Mucosa of stomach (tissue), 1 donor: Measurements from ENCODE around the gene HNRNPL.

Source experiments
- H3K27me3 ChIP-seq: one replicate; pipeline ENCODE4 v1.7.0; 2013; ENCODE audit warnings: mild to moderate bottlenecking, low read length; ENCODE audit not compliant: control insufficient read depth, insufficient read depth
- H3K36me3 ChIP-seq: one replicate; pipeline ENCODE4 v1.7.0; 2013; ENCODE audit warnings: low read length; ENCODE audit not compliant: control insufficient read depth, insufficient read depth
- H3K4me1 ChIP-seq: one replicate; pipeline ENCODE4 v1.7.0; 2013; ENCODE audit warnings: mild to moderate bottlenecking, low read length; ENCODE audit not compliant: control insufficient read depth, insufficient read depth
- H3K4me3 ChIP-seq: one replicate; pipeline ENCODE4 v1.7.0; 2013; ENCODE audit warnings: low read length
- H3K9ac ChIP-seq: one replicate; pipeline ENCODE4 v1.7.0; 2013; ENCODE audit warnings: mild to moderate bottlenecking, low read length, moderate library complexity
- H3K9me3 ChIP-seq: one replicate; pipeline ENCODE4 v1.7.0; 2013; ENCODE audit warnings: mild to moderate bottlenecking, low read length, moderate library complexity; ENCODE audit not compliant: control insufficient read depth
- donor health status: Pancreatic carcinoma.

HNRNPL gene

DNA sequence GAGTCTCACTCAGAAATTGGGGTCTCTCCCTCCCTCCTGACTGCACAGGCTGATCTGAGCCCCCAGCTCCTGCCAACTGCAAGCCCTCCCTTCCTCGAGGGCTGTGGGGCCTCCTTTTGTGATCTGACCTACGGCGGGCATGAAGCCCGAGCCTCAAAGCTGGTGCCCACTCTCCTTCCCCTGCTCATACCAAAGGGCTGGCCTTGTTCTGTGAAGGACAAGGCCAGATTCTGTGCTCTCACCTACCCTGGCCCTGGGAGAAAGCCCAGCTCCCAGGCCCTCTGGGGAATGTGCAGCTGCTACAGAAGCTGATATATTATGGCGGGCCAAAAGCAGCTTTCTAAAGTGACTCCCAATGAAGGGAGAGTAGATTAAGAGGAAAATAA is 9.2 kb downstream of the HNRNPL start:
- H3K9ac ChIP-seq = no peak overlapping the region
- H3K4me1 ChIP-seq = peaks cover 45% of the 10 kb centered on the region
- no peak overlapping the region for H3K4me3 ChIP-seq
- H3K27me3 ChIP-seq = no peaks in the 10 kb centered on the region
- no peaks in the 10 kb centered on the region for H3K9me3 ChIP-seq
- peaks cover 81% of the 10 kb centered on the region for H3K36me3 ChIP-seq

- Histone ChIP-seq H3K4me3 (no peak overlapping the region), H3K9ac (no peak overlapping the region), H3K4me1 (peaks cover 47% of the 10 kb centered on the region), H3K27me3 (no peaks in the 10 kb centered on the region), H3K9me3 (no peaks in the 10 kb centered on the region), H3K36me3 (peaks cover 80% of the 10 kb centered on the region)
Measured at GRCh38 chr19:38839816-38840582, 9.8 kb downstream of the HNRNPL start.

GRCh38 chr19:38838986-38839761 is 10.6 kb downstream of the HNRNPL start:
- H3K9ac ChIP-seq = peak overlapping the region; percentile 30
- H3K4me3 ChIP-seq = no peak overlapping the region
- H3K9me3 ChIP-seq = no peaks in the 10 kb centered on the region
- H3K27me3 ChIP-seq = no peaks in the 10 kb centered on the region
- peaks cover 47% of the 10 kb centered on the region for H3K4me1 ChIP-seq
- peaks cover 74% of the 10 kb centered on the region for H3K36me3 ChIP-seq

DNA sequence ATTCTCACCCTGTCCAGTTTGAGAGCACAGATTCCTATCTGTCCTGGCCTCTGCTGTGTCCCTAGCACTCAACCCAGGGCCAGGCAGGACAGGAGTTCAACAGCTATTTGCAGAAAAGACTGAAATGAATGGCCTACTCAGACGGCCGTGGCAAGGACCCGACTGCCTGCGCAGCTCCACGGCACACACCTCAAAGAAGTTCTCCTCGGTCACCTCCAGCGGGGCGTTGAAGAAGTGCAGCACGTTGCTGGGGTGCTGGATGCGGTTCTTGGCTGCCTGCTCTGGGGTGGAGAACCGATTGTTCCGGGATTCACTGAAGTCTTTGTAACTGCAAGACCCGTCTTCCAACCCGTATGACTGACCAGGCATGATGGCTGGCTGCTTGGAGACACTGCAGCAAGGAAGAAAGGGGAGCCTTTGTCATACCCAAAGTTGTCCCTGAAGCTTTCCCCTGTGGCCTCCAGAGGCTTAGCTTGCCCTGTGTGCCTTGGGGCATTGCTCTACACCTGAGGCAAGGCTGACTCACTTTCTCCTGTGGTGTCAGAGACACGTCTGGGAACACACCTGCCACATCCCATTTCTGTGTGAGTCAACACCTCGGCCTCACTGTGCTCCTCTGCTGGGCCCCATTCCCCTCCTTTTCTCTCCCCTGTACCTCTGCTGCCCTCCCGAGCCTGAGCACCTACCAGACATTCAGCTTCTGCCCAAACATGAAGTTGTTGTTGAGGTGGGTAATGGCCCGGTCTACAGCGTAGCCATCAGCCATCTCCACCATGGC is 11.4 kb downstream of the HNRNPL start:
- peaks cover 44% of the 10 kb centered on the region for H3K4me1 ChIP-seq
- H3K27me3 ChIP-seq = no peaks in the 10 kb centered on the region
- H3K9ac ChIP-seq = peak overlapping the region; percentile 30
- H3K4me3 ChIP-seq = peak overlapping the region; percentile 7
- peaks cover 66% of the 10 kb centered on the region for H3K36me3 ChIP-seq
- H3K9me3 ChIP-seq = no peaks in the 10 kb centered on the region

DNA sequence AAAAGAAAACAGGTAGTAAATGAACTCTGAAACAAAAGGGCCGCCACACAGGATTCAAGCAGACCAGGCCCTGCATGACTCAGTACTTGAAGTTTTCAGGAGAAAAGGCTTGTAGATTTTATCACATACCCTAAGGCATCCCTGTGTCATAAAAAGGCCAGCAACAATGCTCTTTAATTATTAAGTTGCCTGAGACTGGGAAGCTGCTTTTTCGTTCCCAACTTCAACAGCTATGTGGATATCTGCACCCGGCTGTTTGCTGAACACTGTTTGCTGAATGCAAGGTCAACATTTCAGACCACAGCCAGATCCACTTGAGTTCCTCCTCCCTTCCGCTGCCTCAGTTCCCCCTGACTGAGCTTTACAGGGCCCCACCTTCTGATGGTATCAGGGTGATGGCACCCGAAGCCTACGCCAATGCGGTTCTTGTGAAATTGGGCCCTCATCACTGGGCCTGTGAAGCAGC is 12.1 kb downstream of the HNRNPL start:
- no peaks in the 10 kb centered on the region for H3K9me3 ChIP-seq
- H3K9ac ChIP-seq = peak overlapping the region; percentile 11
- H3K4me3 ChIP-seq = peak overlapping the region; percentile 7
- no peaks in the 10 kb centered on the region for H3K27me3 ChIP-seq
- peaks cover 59% of the 10 kb centered on the region for H3K36me3 ChIP-seq
- peaks cover 41% of the 10 kb centered on the region for H3K4me1 ChIP-seq

GRCh38 chr19:38836983-38837626 is 12.7 kb downstream of the HNRNPL start:
- Histone ChIP-seq H3K4me1 (peaks cover 46% of the 10 kb centered on the region), H3K4me3 (no peak overlapping the region), H3K36me3 (peaks cover 56% of the 10 kb centered on the region), H3K27me3 (no peaks in the 10 kb centered on the region), H3K9ac (peak overlapping the region; percentile 11), H3K9me3 (no peaks in the 10 kb centered on the region)

DNA sequence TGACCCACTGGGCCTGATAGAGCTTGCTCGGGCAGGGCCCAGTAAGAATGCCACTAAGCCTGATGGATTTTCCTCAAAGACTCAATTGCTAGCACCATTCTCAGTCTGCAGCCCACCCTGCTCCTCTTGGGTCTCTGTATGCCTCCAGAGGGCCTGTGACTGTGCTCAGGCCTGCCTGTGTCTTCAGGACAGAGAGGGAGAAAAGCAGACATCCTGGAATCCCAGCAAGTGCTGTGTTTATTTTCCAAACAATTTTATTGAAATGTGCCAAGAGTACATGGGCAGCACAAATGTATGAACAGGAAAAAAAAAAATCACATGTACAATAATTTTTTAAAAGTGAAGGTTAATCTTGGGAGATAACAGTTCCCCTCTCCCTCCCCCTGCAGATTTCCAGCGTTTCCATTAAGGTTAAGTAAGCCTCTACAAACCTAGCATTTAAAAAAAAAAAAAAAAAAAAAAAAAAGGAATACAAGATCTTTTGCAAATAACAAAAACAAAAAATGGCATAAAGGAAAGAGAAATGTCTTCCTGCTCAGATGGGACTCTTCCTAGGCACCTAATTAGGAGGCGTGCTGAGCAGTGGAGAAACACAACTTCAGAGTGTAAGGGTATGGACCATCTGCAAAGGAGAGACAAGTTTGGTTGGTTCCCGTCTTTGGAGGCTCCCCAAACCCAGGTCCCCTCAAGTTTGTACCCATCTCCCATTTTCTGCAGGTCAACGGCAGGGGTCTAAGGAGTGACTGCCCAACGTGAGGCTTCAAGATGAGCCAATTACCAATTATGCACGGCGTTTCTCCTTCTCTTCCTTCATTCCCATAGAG is 13.4 kb downstream of the HNRNPL start:
- Histone ChIP-seq H3K4me1 (peaks cover 48% of the 10 kb centered on the region), H3K36me3 (peaks cover 51% of the 10 kb centered on the region), H3K4me3 (no peak overlapping the region), H3K9me3 (no peaks in the 10 kb centered on the region), H3K9ac (peak overlapping the region; percentile 11), H3K27me3 (no peaks in the 10 kb centered on the region)

DNA sequence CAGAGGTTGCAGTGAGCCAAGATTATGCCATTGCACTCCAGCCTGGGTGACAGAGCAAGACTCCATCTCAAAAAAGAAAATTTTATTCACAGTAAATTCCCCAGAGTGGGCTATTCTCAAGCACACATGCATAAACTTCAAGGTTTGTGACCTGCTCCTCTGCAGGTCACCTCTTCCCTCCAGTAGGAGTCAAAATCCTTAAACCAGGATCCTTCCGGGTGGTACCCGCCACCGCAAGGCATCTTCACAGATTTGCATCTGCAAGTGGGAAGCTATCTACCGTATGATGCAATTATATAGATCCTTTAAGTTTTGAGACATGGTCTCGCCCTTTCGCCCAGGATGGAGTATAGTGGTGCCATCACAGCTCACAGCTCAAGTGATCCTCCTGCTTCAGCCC is 15.2 kb downstream of the HNRNPL start:
- H3K9ac ChIP-seq = no peak overlapping the region
- no peaks in the 10 kb centered on the region for H3K9me3 ChIP-seq
- peaks cover 54% of the 10 kb centered on the region for H3K4me1 ChIP-seq
- H3K36me3 ChIP-seq = peaks cover 39% of the 10 kb centered on the region
- no peak overlapping the region for H3K4me3 ChIP-seq
- no peaks in the 10 kb centered on the region for H3K27me3 ChIP-seq

DNA sequence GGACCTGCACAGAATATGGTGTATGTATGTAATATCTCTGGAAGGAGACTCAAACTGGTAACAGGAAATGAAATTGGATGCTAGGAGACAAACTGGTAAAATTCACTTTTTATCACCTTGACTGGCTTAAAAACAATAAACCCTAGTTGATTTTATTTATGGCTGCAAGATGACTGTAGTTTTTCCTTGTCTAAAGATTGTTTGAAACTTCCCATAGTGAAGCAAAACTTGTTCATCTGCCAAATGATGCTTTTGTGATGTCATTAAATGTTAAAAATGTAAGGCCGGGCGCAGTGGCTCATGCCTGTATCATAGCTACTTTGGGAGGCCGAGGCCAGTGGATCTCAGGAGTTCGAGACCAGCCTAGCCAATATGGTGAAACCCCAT is 15.7 kb downstream of the HNRNPL start:
- peaks cover 34% of the 10 kb centered on the region for H3K36me3 ChIP-seq
- H3K9me3 ChIP-seq = no peaks in the 10 kb centered on the region
- H3K9ac ChIP-seq = no peak overlapping the region
- no peak overlapping the region for H3K4me3 ChIP-seq
- H3K27me3 ChIP-seq = no peaks in the 10 kb centered on the region
- peaks cover 49% of the 10 kb centered on the region for H3K4me1 ChIP-seq

DNA sequence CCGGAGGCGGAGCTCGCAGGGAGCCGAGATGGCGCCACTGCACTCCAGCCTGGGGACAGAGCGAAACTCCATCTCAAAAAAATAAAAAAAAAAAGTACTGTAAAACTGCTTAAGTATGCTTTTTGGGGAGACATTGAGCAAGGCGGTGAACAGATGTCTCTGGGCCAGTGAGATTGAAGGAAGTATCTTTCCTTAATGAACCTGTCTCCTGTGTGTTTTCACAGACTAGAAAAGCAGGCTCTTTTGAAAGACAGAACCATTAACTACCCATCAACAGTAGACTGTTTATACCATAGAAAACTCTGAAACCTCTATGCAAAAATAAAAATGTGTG is 16.7 kb downstream of the HNRNPL start:
- no peaks in the 10 kb centered on the region for H3K9me3 ChIP-seq
- H3K36me3 ChIP-seq = peaks cover 25% of the 10 kb centered on the region
- no peak overlapping the region for H3K9ac ChIP-seq
- no peaks in the 10 kb centered on the region for H3K27me3 ChIP-seq
- no peak overlapping the region for H3K4me3 ChIP-seq
- peaks cover 38% of the 10 kb centered on the region for H3K4me1 ChIP-seq

- peak overlapping the region; percentile 77 for H3K9ac ChIP-seq
- peaks cover 22% of the 10 kb centered on the region for H3K4me1 ChIP-seq
- H3K9me3 ChIP-seq = no peaks in the 10 kb centered on the region
- no peaks in the 10 kb centered on the region for H3K27me3 ChIP-seq
- peaks cover 8% of the 10 kb centered on the region for H3K36me3 ChIP-seq
- peak overlapping the region; percentile 70 for H3K4me3 ChIP-seq
Measured at GRCh38 chr19:38831142-38831605, 18.6 kb downstream of the HNRNPL start.
